ENCODE data around the gene TAF3.
A peak's percentile ranks its signal among the peaks of the same experiment; 100 is the strongest.

Gene TAF3

DNA sequence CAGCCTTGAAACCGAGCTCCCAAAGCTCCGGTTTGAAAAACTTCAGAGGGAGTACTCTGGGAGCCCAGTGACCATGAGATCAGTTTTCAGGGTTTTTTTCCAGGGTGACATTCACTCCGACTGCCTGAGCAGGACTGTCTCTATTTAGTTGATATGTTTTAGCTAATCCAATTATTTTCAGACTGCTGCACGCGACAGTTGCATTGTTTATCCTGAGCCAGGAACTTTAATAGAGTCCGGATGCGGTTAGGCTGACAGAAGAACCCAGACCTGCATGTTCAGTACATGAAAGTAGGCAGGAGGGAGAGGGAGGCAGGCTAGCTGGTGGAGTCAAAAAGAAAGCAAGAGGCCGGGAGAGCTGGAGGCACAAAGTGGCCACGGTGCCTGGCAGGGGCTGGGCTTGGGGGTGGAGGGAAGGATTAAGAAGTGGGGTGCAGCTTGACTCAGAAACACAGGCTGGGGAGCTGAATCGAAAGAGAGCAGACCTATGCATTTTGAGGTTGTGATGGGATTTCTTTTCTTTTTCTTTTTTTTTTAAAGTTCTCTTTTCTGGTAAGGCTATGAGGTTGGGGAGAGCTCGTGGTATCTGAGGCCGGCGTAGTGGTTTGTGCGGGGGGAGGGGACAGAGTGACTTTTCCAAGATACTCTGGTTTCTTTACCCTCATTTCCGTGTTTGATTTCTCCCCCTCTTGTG is 241.9 kb downstream of the TAF3 start:
- ATAC-seq = peak; percentile 25 to 44

DNA sequence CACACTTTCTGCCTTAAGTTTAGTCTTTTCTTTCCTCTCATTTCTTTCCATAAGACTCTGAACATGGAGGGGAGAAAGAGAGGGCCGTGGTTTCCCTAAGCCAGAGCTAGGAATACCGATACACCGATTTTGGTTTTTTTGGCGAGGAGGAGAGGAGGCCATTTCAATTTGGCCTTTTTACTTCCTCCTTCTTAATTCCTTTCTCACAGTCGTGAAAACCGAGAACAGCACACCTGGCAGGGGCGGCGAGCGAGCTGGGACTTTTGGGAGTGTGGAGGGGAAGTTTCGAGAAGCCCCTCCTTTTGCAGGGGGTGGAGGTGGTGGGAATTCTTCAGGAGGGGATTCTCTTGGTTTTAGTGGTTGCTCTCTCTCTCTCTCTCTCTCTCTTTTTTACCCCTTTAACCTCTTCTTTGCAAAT is 242.4 kb downstream of the TAF3 start:
- no peak for ATAC-seq

DNA sequence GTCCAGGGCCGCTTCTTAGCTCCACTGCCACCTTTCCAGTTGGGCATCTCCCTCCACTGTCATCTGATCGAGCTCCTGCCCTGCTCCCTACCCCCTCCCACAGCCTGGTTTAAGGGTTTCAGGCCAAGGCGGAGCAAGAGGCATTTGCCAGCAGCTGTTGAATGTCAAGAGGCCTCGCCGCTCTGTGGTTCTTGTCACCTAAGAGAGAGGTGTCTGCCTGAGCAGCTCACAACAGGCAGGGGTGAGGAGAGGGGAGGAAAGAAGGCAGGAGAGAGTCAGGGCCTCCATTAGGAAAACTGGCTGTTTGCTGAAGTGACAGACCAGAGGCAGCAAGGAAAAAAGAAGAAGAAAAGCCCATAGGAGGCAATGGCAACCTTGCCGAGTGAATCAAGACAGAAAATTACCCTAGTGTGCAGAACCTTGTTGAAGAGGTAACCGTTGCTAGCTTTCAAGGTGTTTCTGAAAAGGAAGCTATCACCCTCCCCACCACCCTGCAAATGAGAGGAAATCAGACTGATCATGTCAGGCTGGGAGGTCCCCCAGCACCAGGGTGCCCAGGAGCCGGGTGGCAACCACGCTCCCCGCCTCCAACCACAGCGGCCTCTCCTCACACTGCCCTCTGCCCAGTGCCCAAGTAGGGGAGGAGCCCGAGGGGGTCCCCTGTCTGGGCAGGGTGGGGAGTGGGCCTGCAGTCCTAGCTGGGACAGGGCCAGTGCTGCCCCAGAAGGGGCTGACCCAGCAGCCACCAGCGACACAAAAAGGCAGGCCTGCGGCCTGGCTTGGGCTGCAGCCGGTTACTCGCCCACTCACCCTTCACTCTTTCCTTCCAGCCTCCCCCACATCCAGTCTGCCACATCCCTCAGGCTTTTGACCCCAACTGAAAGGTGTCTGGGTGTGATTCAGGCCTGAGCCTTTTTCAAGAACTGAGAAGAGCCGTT is 243.2 kb downstream of the TAF3 start:
- peak; percentile 15 to 22 for ATAC-seq

DNA sequence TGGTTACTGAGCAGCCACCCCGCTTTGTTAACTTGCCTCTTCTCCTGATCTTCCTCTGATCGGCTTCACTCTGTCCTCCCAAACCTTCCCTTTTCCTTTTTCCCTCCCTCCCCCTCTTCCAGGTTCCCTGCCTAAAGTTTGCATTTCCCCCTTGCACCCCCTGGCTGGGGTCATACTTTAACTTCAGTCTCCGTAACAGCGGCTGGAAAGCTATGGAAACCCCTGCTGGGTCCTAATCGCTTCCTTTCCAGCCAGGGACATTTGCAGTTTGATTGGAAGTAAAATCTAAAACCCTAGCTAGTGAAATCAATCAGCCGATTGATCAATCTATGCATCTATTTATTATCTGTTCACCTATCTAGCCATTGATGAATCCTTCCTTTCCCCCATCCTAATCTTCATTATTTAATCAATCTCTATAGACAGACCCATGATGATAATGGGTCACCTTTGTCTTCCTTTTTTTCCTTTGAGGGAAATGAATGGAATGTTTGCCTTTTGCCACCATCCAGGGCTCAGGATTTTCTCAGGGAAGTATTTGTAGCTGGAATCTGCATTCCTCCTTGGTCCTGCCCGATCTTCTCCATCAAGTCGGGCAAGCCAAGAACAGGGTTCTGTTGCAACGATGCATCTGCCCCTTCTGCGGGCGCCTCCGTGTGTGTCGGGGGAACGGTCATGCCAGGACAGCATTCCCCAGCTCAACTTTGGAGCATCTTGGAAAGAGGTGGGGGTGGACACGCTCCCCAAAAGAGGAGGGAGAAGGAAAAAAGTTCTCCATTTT is 245.0 kb downstream of the TAF3 start:
- ATAC-seq = no peak

DNA sequence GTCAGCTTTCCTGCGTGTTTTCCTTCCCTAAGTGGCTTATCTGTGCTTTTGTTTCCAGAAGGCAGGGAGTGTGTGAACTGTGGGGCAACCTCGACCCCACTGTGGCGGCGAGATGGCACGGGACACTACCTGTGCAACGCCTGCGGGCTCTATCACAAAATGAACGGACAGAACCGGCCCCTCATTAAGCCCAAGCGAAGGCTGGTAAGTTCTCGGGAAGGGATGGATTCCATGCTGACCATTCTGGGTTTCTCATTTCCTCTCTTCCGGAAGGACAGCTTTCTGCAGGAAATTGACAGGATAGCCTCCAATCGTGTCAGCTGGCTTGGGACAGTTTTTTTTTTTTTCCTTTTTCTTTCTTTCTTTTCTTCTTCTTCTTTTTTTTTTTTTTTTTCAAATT is 245.6 kb downstream of the TAF3 start:
- no peak for ATAC-seq

DNA sequence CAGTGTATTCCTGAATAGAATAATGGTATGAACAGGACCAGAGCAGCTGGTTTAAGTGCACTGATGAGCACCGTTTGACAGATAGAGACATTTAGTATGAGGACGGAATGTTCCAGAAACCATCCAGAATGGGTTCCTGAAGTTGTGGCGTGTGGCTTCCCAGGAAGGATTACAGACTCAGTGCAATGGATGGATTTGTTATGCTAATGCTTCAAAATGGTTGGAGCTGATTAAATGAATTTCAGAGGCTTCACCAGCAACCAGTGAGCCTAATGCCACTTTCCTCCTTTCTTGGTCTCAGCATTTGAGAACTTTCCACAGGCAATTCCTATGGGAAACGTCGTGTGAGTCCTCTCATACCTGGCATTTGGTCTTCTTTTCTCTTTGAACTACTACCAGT is 246.1 kb downstream of the TAF3 start:
- no peak for ATAC-seq

DNA sequence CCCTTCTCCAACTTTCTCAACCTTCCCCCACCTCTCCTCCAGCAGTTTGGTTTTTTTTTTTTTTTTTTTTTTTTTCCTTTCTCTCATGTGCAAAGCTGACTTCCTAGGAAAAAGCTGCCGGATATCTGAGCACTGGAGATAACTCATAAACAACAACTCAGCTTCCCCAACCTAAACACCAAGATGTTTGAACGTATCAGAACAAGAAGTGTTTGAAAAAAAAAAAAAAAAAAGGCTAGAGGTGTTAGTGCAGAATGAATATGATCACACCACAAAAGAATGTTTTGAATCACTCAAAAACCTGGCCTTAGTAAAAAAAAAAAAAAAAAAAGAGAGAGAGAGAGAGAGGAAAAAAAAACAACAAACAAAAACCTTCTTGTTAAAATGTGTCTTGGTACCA is 247.3 kb downstream of the TAF3 start:
- ATAC-seq = peak; percentile 58 to 66

DNA sequence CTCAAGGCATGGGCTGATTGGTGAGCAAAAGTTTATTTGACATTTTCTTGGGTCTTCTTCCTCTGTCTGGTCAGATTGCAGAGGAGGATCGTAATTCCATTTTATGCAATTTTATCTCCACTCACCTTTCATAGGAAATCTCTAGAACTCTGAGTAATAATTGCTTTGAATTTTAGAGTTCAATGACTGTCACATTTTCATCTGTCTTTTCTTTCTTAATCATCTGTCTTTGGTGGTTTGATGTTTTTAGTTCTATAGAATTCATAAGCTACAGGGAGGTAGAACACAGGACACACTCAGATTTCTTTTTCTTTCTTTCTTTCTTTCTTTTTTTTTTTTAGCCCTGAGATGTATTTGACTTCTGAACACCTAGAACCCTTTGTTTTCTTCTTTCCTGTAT is 247.8 kb downstream of the TAF3 start:
- peak; percentile 62 to 67 for ATAC-seq
